Activated CD4-positive, alpha-beta T cell treated with anti-CD3 and anti-CD28 coated beads for 36 hours (primary cell): ENCODE data around the gene CLDN7. TPM values are rescaled to one million over a fixed set of nuclear protein-coding genes. Genes with fewer than 3 reads are reported as not detected.
"Not testable (repeated sequence)": the region's sequence is repeated elsewhere in the genome, so short reads cannot be mapped to it uniquely, and the experiment has no call there.

Experiments
- ATAC-seq: fragments of 200-7000 bp; cut with Tn5 transposase; one replicate; pipeline ENCODE4 v1.10.0; 2021; ENCODE audit warnings: mild to moderate bottlenecking, moderate library complexity
- CTCF ChIA-PET: fragments of 350-600 bp; sonication (Branson Sonifier 250); formaldehyde crosslinking; loops from one replicate; lab custom pipeline; 2021; ENCODE audit warnings: antibody characterized with exemption; lab: Charles Lee
- POLR2A ChIA-PET: fragments of 350-600 bp; sonication (Branson Sonifier 250); formaldehyde crosslinking; loops from one replicate; lab custom pipeline; 2021; ENCODE audit warnings: antibody characterized with exemption, inconsistent platforms; lab: Charles Lee
- DNase-seq: peaks from one replicate; pipeline ENCODE4 v3.0.0-alpha.2; 2020
- H3K27ac Mint-ChIP-seq: one replicate; pipeline ENCODE4 v1.8.0; 2021; ENCODE audit warnings: mixed read lengths
- H3K27me3 Mint-ChIP-seq: one replicate; pipeline ENCODE4 v1.8.0; 2021; ENCODE audit warnings: mixed read lengths
- H3K36me3 Mint-ChIP-seq: one replicate; pipeline ENCODE4 v1.8.0; 2021; ENCODE audit warnings: low read depth, mixed read lengths
- H3K4me1 Mint-ChIP-seq: one replicate; pipeline ENCODE4 v1.8.0; 2021; ENCODE audit warnings: mixed read lengths
- H3K4me3 Mint-ChIP-seq: one replicate; pipeline ENCODE4 v1.8.0; 2021; ENCODE audit warnings: mild to moderate bottlenecking, moderate library complexity, mixed read lengths
- H3K9me3 Mint-ChIP-seq: one replicate; pipeline ENCODE4 v1.8.0; 2021; ENCODE audit warnings: low read depth, mixed read lengths
- intact Hi-C, 2 experiments: fragments of 100-400 bp; cut with DNase I in 1 of 2; cut with micrococcal nuclease in 1 of 2; formaldehyde crosslinking; loops; one replicate each; pipeline versions ENCODE4 v1.14.2 to v1.15.1; 2022 to 2024; cut with DNase I, micrococcal nuclease
- total RNA-seq, 2 experiments: library from RNA; stranded (reverse); gene quantifications; one replicate each; pipeline ENCODE4 v1.2.3, GENCODE V29; 2021

Gene CLDN7
- total RNA-seq, 2 experiments from 2014 or later, result 0.53 to 0.72 TPM

DNA sequence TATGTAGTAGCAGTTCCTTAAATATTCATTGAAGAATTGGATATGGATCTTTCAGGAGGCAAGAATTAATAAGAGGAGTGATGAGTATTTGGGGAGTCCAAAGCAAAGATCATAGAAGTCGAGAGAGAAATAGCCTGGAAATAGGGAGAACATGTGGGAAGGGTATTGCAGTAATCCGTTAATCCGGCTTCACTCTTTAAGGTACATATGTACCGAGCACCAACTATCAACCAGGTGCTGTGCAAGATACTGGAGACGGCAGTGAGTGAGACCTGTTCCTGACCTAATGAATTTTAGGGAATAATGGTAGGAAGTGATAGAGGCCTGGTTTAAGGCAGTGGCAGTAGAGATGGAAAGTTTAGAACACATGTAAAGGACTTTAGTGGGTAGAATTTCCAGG, 9.2 kb downstream of the CLDN7 start:
- H3K9me3 Mint-ChIP-seq, result no peaks in the 10 kb centered on the region

DNA sequence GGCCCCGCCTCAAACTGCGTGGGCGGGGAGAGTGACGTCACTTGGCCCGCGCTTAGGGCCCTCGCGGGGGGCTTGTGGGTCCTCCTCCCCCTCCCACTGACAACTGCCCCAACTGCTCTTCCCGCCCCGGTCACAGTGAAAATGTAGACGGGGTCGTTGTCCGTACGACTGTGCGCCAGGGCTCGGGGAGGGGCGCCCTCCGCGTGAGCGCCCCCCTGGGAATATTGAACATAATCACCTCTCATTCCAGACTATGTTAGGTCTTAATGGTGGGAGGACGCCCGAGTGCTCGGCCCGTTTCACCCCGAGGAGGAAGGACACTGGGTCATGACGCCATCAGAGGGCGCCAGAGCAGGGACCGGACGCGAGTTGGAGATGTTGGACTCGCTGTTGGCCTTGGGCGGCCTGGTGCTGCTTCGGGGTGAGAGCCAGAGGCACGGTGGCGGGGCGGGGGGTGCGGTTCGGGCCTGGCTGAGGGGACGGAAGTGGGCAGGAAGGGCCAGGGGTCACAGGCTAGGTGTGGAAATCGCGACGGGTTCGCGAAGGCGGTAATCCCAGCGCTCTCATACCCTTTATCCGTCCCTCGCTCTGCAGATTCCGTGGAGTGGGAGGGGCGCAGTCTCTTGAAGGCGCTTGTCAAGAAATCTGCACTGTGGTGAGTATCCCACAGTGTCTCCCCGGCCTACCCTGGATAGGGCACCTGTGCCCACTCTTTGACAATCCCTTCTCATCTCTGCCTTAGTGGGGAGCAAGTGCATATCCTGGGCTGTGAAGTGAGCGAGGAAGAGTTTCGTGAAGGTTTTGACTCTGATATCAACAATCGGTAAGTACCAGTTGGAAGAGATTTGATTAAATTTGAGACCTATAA, 9.9 kb downstream of the CLDN7 start, which contains the start of gene ELP5:
TSS of gene ELP5 (plus strand) at position 40 of the 868 bp plus-strand sequence. CDS start at position 376, 336 bp downstream.
- DNase-seq (peak; percentile 94), ATAC-seq (peak; percentile 65)
- CTCF ChIA-PET, result no interaction called here
- Mint-ChIP-seq H3K27me3 (no peaks in the 10 kb centered on the region), H3K27ac (peak within 1 kb of the TSS; percentile 99), H3K9me3 (no peaks in the 10 kb centered on the region), H3K36me3 (peaks cover 37% of the 10 kb centered on the region), H3K4me3 (peak within 1 kb of the TSS; percentile 93), H3K4me1 (peaks cover 40% of the 10 kb centered on the region)
- intact Hi-C loops, result loop anchor here (1.0 to 5.0 kb wide), 24 partner anchors 10 to 680 kb away; partner anchors contain the start of genes EIF5A (in 2 of the 2), POLR2A (in 2 of the 2), ACADVL (in 1 of the 2) and CNTROB (in 1 of the 2)
- POLR2A ChIA-PET, result interaction anchor here (1.0 to 1.6 kb wide), 3 partner anchors 10 to 77 kb away, joined by 3 to 8 read pairs (median 4); partner anchors contain the start of genes GABARAP and PHF23

More for the DNA sequence above, 9.2 kb downstream of the CLDN7 start:
- DNase-seq (no peak), ATAC-seq (no peak)
- Mint-ChIP-seq H3K36me3 (peaks cover 37% of the 10 kb centered on the region), H3K4me1 (peaks cover 38% of the 10 kb centered on the region), H3K27me3 (no peaks in the 10 kb centered on the region), H3K4me3 (peak overlapping the region; percentile 93), H3K27ac (peak overlapping the region; percentile 99)
- intact Hi-C loops, result loop anchor here (2.0 to 5.0 kb wide), 7 partner anchors 38 to 679 kb away; partner anchors contain the start of genes CNTROB (in 1 of the 2), EIF5A (in 1 of the 2), PLSCR3 (in 1 of the 2) and POLR2A (in 1 of the 2)
- POLR2A ChIA-PET, result no interaction called here
- CTCF ChIA-PET, result no interaction called here

DNA sequence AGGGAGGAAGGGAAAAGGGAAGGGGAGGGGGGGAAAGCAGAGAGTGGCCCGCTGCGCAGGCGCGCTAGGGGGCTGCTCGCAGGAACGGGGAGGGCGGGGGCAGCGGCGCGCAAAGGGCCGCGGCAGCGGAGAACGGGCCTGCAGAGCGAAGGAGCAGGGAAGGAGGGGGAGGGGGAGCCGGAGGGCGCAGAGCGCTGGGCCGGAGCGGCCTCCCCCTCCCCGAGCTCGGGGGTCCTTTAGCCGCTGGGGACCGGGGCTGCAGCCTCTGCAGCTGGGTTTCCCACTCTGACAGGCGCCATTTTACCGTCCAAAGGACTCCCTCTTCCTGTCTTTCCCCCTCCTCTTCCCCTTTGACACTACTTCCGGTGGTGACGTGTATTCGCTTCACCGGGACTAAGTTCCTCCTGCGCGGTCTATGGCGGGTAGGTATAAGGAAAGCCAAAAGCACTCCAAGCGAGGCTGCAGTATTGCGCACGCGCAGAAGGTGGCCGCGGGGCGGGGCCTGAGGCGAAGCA, 10.6 kb downstream of the CLDN7 start, which contains the start of gene CTDNEP1:
TSS of gene CTDNEP1 (minus strand) at position 74 of the 515 bp plus-strand sequence. CDS start 438 bp downstream, outside the sequence.
- intact Hi-C loops, result loop anchor here (1.0 to 5.0 kb wide), 24 partner anchors 9 to 681 kb away; partner anchors contain the start of genes EIF5A (in 2 of the 2), GABARAP (in 2 of the 2), POLR2A (in 2 of the 2) and ACADVL (in 1 of the 2)
- Mint-ChIP-seq H3K4me1 (peaks cover 45% of the 10 kb centered on the region), H3K9me3 (no peaks in the 10 kb centered on the region), H3K27ac (peak within 1 kb of the TSS; percentile 99), H3K27me3 (no peaks in the 10 kb centered on the region), H3K36me3 (peaks cover 39% of the 10 kb centered on the region), H3K4me3 (peak within 1 kb of the TSS; percentile 93)
- DNase-seq, result peak; percentile 99
- ChIA-PET CTCF (interaction anchor here (0.6 to 1.0 kb wide), 4 partner anchors 12 to 32 kb away, joined by 3 to 5 read pairs (median 4); partner anchors contain the start of genes ACADVL, DLG4 and PHF23), POLR2A (interaction anchor here (1.0 to 1.6 kb wide), 3 partner anchors 10 to 78 kb away, joined by 3 to 8 read pairs (median 4); partner anchors contain the start of genes GABARAP and PHF23)
- ATAC-seq, result peak; percentile 94

DNA sequence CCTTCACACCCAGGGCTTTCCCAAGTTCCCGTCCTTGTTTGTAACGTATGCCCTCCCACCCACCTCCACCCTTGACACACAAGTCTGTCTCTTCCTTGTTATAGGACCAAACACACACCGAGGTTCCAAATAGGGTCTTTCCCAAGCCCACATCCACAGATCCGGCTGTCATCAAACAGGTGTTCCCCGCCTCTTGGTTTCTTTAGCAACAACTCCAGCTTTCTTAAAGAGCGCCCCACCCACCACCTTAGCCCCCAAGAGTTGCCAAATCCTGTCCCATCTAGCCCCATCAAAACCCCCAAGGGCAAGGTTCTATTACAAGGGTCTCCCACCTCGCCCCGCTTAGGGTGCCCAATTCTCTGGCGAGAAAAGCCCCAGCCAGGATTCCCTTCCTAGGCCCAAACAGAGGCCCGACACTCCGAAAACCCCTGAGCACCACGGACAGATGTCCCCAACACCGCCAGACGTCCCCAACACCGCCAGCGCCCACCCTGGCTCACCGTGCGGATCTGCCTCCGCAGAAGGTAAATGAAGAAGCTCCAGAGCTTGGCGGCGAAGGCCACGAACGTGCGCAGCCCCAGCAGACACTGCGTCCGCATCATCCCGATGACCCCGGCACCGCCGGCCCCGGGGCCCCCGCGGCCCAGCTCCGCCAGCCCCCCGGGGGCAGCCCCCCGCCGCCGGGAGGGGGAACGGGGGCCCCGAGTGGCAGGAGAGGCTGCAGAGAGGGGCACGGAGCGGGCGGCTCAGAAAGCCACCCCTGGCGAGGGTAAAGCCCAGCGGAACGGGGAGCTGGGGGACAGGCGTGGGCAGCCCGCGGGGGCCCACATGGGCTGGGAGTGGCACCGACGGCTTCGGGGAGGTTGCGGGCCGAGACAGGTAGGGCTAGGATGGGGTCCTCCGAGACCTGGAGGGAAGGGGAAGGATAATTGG, 11.3 kb downstream of the CLDN7 start:
- Mint-ChIP-seq H3K27ac (peak overlapping the region; percentile 96), H3K9me3 (no peaks in the 10 kb centered on the region), H3K27me3 (no peaks in the 10 kb centered on the region), H3K4me1 (peaks cover 50% of the 10 kb centered on the region), H3K36me3 (peaks cover 39% of the 10 kb centered on the region), H3K4me3 (peak overlapping the region; percentile 93)
- ATAC-seq (peak; percentile 1), DNase-seq (peak; percentile 42)
- ChIA-PET POLR2A (interaction anchor here (1.0 to 1.6 kb wide), 3 partner anchors 9 to 79 kb away, joined by 3 to 8 read pairs (median 4); partner anchors contain the start of genes GABARAP and PHF23), CTCF (interaction anchor here (0.6 to 1.0 kb wide), 4 partner anchors 11 to 31 kb away, joined by 3 to 5 read pairs (median 4); partner anchors contain the start of genes ACADVL, DLG4 and PHF23)
- intact Hi-C loops, result loop anchor here (1.0 to 5.0 kb wide), 6 partner anchors 9 to 681 kb away; partner anchors contain the start of genes CNTROB (in 1 of the 2), EIF5A (in 1 of the 2), GABARAP (in 1 of the 2) and POLR2A (in 1 of the 2)

DNA sequence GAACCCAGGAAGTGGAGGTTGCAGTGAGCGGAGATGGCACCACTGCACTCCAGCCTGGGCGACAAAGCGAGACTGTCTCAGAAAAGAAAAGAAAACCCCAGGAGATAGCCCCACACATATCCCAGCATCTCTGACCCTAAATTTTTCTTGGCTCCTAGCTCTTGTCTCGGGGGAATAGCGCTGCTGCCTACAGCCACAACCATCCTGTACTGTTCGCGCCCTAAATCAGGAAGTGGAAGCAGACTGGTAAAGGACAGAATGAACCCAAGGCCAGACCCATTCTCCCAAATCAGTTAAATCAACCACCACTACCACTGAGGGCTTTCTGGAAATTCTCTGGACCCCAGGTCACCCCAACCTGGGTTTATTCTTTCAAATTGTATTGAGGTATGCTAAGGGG, 12.4 kb downstream of the CLDN7 start:
- Mint-ChIP-seq H3K27ac (peak overlapping the region; percentile 96), H3K27me3 (no peaks in the 10 kb centered on the region), H3K4me1 (peaks cover 50% of the 10 kb centered on the region), H3K36me3 (peaks cover 38% of the 10 kb centered on the region), H3K9me3 (no peaks in the 10 kb centered on the region), H3K4me3 (peak overlapping the region; percentile 93)
- ChIA-PET POLR2A (interaction anchor here (1.4 kb wide), 1 partner anchor 10 kb away, joined by 5 read pairs; the partner anchor contains the start of gene PHF23), CTCF (interaction anchor here (1.3 kb wide), 1 partner anchor 30 kb away, joined by 4 read pairs; the partner anchor contains the start of genes ACADVL and DLG4)
- DNase-seq, result no peak
- ATAC-seq, result no peak
- intact Hi-C loops, result loop anchor here (5.0 to 10.0 kb wide), 6 partner anchors 57 to 905 kb away; partner anchors contain the start of genes CNTROB (in 1 of the 2), EIF5A (in 1 of the 2), PER1 (in 1 of the 2) and POLR2A (in 1 of the 2)

DNA sequence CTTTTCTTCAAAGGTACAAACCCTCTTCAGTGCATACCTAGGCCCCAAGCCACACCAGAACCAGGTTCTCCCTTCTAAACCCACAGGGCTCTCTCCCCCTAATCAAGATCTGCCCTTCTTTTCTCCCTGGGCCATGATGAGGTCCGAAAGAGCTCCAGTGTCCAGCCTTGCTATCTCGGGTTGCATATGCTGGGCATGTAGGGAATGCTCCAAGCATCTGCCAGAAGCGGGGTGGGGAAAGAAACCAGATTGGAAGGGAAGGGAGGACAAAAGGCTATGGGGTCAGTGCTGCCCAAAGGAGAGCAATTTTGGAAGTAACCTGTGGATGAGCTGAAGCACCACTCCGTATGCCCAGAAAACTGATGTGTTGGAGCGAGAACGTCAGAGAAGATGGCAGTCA, 13.1 kb downstream of the CLDN7 start:
- ChIA-PET POLR2A (interaction anchor here (1.4 kb wide), 1 partner anchor 10 kb away, joined by 5 read pairs; the partner anchor contains the start of gene PHF23), CTCF (interaction anchor here (1.3 kb wide), 1 partner anchor 29 kb away, joined by 4 read pairs; the partner anchor contains the start of genes ACADVL and DLG4)
- H3K36me3 Mint-ChIP-seq, result peaks cover 37% of the 10 kb centered on the region
- H3K27ac Mint-ChIP-seq, result peak overlapping the region; percentile 71
- H3K4me3 Mint-ChIP-seq, result peak overlapping the region; percentile 93
- peaks cover 50% of the 10 kb centered on the region for H3K4me1 Mint-ChIP-seq
- ATAC-seq (no peak), DNase-seq (no peak)
- intact Hi-C loops, result loop anchor here in 1 of 2 experiments (10.0 kb wide), 1 partner anchor 906 kb away; the partner anchor contains the start of gene PER1
- no peaks in the 10 kb centered on the region for H3K9me3 Mint-ChIP-seq
- H3K27me3 Mint-ChIP-seq, result no peaks in the 10 kb centered on the region

DNA sequence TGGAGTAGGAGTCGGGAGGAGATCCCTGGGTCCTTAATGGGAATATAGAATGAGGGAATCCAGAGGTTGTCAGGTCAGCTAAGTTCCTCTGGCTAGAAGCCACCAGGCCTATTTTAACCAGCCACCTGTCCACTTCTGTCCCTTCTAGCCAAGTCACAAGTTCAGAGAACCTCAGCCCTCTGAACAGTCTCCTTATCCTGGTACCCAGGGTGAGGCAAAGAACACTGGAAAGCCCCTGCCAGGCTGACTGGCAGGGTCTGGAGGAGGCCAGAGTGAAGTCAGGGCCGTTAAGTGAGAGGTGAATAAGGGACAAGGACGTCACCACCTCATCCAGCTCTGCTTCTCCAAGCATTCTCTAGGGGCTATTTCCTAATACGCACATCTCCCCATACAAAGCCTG, 13.5 kb downstream of the CLDN7 start:
- intact Hi-C loops, result loop anchor here in 1 of 2 experiments (10.0 kb wide), 1 partner anchor 906 kb away; the partner anchor contains the start of gene PER1
- ATAC-seq (no peak), DNase-seq (no peak)
- no peaks in the 10 kb centered on the region for H3K27me3 Mint-ChIP-seq
- H3K36me3 Mint-ChIP-seq, result peaks cover 34% of the 10 kb centered on the region
- no peaks in the 10 kb centered on the region for H3K9me3 Mint-ChIP-seq
- ChIA-PET POLR2A (interaction anchor here (1.4 kb wide), 1 partner anchor 9 kb away, joined by 5 read pairs; the partner anchor contains the start of gene PHF23), CTCF (interaction anchor here (1.3 kb wide), 1 partner anchor 29 kb away, joined by 4 read pairs; the partner anchor contains the start of genes ACADVL and DLG4)
- H3K4me1 Mint-ChIP-seq, result peaks cover 47% of the 10 kb centered on the region
- peak overlapping the region; percentile 71 for H3K27ac Mint-ChIP-seq
- peak overlapping the region; percentile 93 for H3K4me3 Mint-ChIP-seq

DNA sequence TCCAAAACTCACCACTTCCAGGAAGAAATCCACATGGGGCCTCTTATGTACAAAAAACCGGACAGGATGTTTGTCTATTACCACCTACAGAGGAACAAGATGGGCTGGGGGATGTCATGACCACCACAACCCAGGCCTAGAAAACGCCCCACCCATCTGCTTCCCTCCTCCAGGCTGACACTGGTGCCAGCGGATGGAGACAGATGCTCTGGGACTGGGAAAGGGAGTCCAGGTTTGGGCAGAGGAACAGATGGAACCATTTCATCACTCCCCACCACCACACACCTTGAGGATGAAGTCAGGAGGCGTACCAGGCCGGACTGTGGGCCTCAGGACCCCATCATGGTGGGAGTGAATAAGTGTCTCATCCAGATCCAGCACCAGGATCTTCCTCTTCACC, 15.5 kb downstream of the CLDN7 start:
- H3K9me3 Mint-ChIP-seq, result no peaks in the 10 kb centered on the region
- no peak for ATAC-seq
- H3K27ac Mint-ChIP-seq, result peak overlapping the region; percentile 16

DNA sequence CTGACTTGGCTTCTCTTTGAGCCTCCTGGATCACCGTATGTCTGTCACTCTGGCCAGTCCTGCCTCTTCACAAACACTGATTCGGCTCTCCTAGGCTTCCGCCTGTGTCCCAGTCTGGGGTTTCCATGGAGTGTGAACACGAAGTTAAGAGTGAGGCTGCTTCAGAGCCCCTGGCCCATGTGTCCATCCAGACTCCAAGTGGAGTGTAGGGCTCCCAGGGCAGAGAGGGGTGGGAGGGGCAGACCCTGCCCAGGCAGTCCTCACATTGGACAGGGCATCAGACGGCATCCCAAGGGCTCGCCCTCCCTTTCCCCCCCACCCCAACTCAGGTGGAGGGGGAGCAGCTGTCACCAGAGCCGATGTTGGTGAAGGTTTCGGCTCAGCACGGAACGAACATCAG, 18.4 kb downstream of the CLDN7 start:
- ATAC-seq, POLR2A ChIA-PET, H3K27ac Mint-ChIP-seq, DNase-seq, H3K27me3 Mint-ChIP-seq, H3K9me3 Mint-ChIP-seq: not testable (repeated sequence)
- Mint-ChIP-seq H3K4me3 (peak overlapping the region; percentile 97), H3K4me1 (peaks cover 46% of the 10 kb centered on the region), H3K36me3 (peaks cover 38% of the 10 kb centered on the region)
- intact Hi-C loops, result loop anchor here in 1 of 2 experiments (10.0 kb wide), 1 partner anchor 911 kb away; the partner anchor contains the start of gene PER1
- CTCF ChIA-PET, result interaction anchor here (0.8 kb wide), 1 partner anchor 23 kb away, joined by 3 read pairs; no protein-coding TSS in a partner anchor

More for the DNA sequence above, 15.5 kb downstream of the CLDN7 start:
- DNase-seq, result no peak
- Mint-ChIP-seq H3K27me3 (no peaks in the 10 kb centered on the region), H3K4me3 (no peak overlapping the region), H3K36me3 (peaks cover 33% of the 10 kb centered on the region), H3K4me1 (peaks cover 46% of the 10 kb centered on the region)
- CTCF ChIA-PET, result interaction anchor here (0.6 kb wide), 1 partner anchor 26 kb away, joined by 5 read pairs; no protein-coding TSS in a partner anchor
- intact Hi-C loops, result loop anchor here in 1 of 2 experiments (10.0 kb wide), 1 partner anchor 908 kb away; the partner anchor contains the start of gene PER1
- POLR2A ChIA-PET, result no interaction called here
